GM12873 (cell line): ENCODE results near the gene ZFYVE28.

ENCODE experiments used
- CTCF ChIP-seq: IDR thresholded peaks from 2 replicates; pipeline ENCODE4 v1.5.1; 2012; ENCODE audit warnings: low read depth, mild to moderate bottlenecking, moderate library complexity, low read length, control low read depth; ENCODE audit not compliant: insufficient read depth; ENCODE audit errors: missing control alignments

The ZFYVE28 gene

GRCh38 chr4:2292646-2293108 lies 125.8 kb downstream of the ZFYVE28 start:
- TF ChIP-seq CTCF = no peak

DNA sequence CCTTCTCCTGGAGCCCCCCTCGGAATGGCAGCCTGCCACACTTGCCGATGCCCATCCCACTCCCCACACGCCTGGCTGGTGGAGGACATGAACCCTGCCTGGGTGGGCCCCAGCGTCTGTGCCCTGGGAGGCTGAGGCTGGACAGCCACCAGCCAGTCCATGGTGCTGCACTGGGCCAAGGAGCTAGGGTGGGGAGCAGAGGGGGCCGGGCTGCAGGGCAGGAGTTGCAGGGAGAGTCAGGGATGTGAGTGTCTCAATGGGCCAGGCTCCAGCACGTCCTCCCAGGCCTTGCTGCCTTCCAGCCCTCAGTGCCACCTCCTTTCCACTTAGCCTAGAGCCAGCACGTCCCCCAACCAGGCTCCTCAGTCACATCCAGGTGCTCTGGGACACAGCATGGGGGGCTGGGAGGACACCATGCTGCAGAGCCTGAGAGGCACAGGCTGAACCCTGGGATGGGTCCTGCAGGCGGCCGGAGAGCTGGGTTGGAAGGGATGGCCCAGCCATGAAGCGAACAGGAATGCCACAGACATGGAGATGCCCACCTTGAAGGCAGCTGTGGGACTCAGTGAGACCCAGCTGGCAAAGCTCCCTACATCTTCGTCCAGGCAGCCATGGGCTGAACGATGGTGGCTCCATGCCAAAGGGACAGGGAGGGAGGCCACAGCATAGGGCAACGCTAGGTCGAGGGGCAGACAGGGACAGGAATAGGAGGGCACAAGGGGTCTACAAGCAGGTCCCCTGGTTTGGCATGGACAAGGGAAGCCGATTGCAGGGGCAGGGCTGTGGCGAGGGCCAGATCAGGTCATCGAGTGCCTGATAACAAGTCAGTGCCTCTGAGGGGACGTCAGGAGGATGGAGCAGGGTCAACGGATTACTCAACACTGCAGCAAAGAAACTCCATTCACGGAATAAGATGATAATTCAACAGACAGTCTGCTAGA lies 126.5 kb downstream of the ZFYVE28 start:
- no peak for TF ChIP-seq CTCF

DNA sequence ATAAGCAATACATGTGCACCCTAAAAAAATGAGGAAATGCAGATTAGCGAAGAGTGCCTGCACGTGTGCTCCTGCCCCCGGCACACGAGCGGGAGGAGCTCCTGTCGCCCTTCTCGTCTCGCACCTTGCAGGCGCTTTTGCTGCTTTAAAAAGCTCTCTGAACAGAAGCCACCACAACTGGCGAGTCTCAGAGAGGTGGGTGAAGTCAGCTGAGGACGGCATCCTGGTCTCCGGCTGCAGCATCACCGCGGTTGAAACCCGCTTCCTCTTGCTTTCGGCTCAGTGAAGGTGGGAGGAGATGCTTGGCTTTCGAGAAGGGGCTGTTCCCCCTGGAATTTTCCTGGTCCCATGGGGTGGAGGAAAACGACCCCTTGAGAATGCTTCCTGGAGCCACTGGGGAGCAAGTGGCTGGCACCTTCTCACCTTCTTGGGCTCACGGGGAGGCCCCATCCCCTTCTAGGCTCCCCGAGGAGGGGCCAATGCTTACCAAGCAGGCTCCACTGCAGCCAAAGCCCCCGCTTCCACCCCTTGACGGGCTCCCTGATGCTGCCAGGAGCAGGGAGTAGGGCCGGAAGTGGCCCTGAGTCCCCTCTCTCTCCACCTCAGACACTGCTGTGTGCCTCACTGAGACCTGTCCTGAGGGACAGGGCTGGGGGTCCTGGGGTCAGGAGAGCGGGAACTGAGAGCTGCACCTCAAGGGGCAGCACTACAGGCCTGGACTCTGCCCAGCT lies 127.3 kb downstream of the ZFYVE28 start:
- TF ChIP-seq CTCF = no peak

DNA sequence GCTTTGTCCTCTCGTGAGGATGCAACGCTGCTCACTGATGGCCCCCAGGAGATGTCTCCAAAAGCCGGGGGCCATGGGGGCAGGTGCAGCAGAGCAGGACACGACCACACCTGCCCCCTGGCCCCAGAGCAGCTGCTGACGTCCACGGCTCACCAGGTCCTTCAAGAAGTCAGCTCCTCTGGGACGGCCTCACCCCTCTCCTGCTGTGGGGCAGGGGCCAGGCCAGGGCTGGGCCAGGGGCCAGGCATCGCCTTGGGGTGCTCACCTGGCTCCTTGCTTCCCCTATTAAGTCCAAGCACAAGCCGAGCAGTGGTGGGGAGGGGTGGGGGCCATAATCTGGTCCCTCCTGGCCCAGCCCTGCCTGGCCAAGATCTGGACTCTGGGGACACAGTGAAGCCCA lies 128.0 kb downstream of the ZFYVE28 start:
- TF ChIP-seq CTCF = no peak

- TF ChIP-seq CTCF = no peak
Observed at GRCh38 chr4:2289955-2290333, 128.5 kb downstream of the ZFYVE28 start.

GRCh38 chr4:2289311-2289954 lies 129.0 kb downstream of the ZFYVE28 start:
- no peak for TF ChIP-seq CTCF
